Measurements from ENCODE around the gene SLC6A6.

Gene SLC6A6

DNA sequence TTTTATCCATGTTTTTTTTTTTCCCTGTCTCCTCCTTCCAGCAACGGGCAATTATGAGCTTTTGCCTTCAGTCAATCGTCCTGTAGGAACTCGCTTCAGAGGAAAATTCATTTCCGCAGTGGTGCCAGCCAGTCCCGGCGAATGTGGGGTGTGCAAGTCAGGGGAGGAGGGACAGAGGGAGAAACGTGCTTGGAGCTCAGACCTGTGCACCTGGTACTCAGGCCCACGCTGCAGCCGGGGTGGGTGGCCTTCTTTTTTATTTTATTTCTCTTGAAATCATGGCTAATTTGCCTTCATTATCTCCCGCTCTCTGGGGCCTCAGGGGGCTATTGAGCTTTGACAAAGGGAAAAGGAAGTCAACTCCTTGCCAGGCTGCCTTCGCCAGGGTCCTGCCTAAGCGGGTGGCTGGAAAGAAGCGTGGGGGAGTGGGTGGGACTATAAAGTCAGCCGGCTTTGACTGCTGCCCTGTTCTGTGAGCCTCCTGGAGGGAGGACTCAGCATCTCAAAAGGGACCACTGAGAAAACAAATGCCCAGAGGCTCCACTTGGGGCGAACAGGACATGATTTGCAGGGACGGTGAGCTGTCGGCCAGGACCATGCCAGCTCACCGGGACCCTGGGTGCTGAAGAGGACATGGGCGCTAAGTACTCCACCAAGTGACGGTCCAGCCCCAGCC is 132.2 kb downstream of the SLC6A6 start:
- no peak overlapping the region for H3K4me3 ChIP-seq (ENCODE audit: low read depth, low read length)
- TF ChIP-seq, protein P1, sequence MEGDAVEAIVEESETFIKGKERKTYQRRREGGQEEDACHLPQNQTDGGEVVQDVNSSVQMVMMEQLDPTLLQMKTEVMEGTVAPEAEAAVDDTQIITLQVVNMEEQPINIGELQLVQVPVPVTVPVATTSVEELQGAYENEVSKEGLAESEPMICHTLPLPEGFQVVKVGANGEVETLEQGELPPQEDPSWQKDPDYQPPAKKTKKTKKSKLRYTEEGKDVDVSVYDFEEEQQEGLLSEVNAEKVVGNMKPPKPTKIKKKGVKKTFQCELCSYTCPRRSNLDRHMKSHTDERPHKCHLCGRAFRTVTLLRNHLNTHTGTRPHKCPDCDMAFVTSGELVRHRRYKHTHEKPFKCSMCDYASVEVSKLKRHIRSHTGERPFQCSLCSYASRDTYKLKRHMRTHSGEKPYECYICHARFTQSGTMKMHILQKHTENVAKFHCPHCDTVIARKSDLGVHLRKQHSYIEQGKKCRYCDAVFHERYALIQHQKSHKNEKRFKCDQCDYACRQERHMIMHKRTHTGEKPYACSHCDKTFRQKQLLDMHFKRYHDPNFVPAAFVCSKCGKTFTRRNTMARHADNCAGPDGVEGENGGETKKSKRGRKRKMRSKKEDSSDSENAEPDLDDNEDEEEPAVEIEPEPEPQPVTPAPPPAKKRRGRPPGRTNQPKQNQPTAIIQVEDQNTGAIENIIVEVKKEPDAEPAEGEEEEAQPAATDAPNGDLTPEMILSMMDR (IDR thresholded peaks at IDR 0.05; ENCODE audit: low read depth, low read length), result no peak
- no peak for DNase-seq (ENCODE audit: low read depth, low spot score)
- in situ Hi-C loops (cut with HindIII; ENCODE audit: low sequenced_read_pairs), result no loop called here

DNA sequence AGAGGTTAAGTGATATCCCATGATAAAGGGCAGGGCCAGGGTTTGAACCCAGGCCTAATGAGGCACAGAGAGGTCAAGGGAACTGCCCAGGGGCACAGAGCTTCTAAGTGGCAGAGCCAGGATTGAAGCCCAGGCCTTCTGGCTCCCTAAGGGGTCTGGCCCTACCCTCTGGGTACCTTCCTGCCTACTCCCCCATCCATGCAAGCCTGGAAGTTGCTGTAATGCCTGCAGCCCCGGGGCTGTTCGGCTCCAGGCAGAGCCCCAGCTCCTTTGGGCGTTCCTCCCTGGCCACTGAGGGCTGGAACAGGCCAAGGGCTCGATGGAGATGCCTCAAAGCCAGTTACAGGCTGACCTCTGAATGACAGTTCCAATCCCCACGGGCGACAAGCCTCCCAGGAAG is 133.2 kb downstream of the SLC6A6 start:
- no peak for DNase-seq (ENCODE audit: low read depth, low spot score)
- in situ Hi-C loops (cut with HindIII; ENCODE audit: low sequenced_read_pairs), result no loop called here
- TF ChIP-seq, protein P1 (IDR thresholded peaks at IDR 0.05; ENCODE audit: low read depth, low read length), result no peak

DNA sequence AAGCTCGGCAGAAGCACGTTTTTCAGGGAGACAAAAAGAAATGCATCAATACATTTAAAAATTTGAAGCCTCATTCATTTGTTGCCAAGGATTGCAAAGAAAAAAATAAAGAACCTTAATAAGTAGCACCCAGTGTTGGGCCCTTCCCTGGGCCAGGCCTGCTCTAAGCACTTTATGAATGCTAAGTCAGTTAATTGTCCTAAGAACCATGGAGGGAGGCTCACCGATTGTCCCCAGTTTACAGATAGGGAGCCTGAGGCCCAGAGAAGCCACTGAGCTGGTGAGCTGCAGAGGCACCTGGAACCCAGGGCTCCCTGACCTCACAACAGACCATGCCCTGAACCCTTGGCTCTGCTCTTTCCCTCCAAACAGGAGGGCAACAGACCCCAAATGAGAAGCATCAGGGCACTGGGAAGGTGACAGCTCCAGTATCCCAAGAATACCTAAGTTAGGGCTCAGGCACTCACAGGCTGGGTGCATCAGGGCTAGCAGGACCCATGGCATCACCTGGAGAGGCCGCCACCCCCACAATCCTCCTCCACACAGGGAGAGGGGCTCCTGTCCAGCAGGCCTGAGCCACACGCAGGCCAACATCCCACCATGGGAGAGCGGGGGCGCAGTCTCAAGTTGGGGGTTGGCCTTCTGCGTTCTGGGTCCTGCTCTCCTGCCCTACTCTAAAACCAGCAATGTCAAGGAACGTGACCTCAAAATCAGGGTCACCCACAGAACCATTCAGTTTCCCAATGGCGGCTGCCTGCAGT is 133.8 kb downstream of the SLC6A6 start:
- in situ Hi-C loops (cut with HindIII; ENCODE audit: low sequenced_read_pairs), result no loop called here
- TF ChIP-seq, protein P1 (IDR thresholded peaks at IDR 0.05; ENCODE audit: low read depth, low read length), result no peak
- no peak for DNase-seq (ENCODE audit: low read depth, low spot score)
- H3K4me3 ChIP-seq (ENCODE audit: low read depth, low read length), result no peak overlapping the region

More for the DNA sequence above, 133.2 kb downstream of the SLC6A6 start:
- H3K4me3 ChIP-seq (ENCODE audit: low read depth, low read length), result no peak overlapping the region

DNA sequence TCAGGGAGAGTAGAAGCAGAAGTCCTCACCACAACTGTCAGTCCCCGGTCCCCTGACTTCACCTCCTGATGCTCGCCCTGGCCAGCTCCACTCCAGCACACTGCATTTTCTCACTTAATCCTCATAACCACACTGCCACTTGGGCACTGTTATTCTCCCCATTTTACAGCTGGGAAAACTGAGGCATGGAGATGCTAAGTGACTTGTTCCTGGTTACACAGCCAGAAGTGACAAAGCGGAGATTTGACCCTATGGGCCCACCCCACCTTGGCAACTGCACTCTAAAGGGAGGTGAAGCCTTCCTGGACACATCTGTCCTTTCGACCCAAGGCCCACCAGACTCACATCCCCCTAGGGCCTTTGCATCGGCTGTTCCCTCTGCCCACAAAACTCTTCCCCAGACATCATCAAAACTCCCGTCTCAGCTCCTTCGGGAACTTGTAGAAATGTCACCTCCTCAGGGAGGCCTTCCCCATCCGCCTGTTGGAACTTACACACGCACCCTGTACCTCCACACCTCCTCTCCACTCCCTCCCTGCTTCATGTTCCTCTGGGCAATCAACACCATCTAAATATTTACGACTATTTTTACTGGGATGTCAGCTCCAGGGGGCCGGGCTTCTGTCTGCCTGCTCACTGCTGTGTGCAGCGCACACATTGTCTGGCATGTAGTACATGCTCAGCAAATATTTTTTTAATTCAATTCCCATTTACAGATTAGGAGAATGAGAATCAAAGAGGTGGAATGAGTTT is 134.6 kb downstream of the SLC6A6 start:
- in situ Hi-C loops (cut with HindIII; ENCODE audit: low sequenced_read_pairs), result no loop called here
- TF ChIP-seq, protein P1 (IDR thresholded peaks at IDR 0.05; ENCODE audit: low read depth, low read length), result no peak
- no peak for DNase-seq (ENCODE audit: low read depth, low spot score)
- no peak overlapping the region for H3K4me3 ChIP-seq (ENCODE audit: low read depth, low read length)

DNA sequence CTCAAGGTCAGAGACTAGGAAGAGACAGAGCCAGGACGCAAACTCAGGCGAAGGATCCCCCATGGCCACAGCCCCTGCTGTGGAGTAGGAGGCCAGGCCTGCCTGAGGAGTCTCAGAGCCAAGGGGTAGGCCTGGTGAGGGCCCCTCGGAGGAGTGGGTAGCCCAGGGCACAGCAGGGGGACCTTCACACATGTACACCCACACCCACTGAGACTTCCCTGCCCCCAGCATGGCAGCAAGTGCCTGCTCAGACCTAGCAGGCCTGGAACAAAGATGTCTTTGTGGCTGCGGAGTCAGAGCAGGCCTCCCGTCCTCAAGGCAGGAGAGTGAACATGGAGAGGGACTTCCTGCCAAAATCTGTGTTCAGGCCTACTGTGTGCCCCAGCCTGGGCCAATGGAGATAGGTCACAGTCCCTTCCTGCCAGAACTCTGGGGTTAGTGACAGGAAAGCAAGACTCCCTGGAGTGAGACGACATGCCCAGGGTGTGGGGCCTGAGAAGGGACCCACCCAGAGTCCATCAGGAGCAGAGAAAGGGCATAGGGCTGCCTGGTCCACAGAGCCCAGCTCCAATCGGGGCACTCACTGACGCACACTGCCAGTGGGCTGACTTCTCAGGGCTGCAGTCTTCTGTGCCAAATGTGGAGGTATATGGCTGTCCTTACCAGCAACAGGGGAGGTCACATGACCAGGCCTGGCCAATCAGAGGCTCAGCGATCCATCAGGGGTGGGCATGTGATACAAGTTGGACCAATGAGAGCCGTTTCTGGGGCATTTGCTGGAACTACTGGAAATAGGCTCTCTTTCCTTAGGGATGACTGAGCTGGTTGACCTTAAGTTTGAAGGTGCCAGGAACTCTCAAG is 135.4 kb downstream of the SLC6A6 start:
- in situ Hi-C loops (cut with HindIII; ENCODE audit: low sequenced_read_pairs), result no loop called here
- DNase-seq (ENCODE audit: low read depth, low spot score), result no peak
- TF ChIP-seq, protein P1 (IDR thresholded peaks at IDR 0.05; ENCODE audit: low read depth, low read length), result no peak
- H3K4me3 ChIP-seq (ENCODE audit: low read depth, low read length), result no peak overlapping the region
